SJCRH30 (cell line): ENCODE data around the gene DNAH1. TPM values are rescaled to one million over a fixed set of nuclear protein-coding genes. Genes with fewer than 3 reads are reported as not detected.

Source experiments
- DNase-seq, 2 experiments: peaks; one replicate each; pipeline ENCODE4 v3.0.0-alpha.2; 2015 to 2020
- H3K27ac ChIP-seq: fragments of 250-450 bp; sonication (Bioruptor Pico); 2 replicates; pipeline ENCODE4 v1.5.1; 2020; ENCODE audit warnings: mild to moderate bottlenecking, moderate library complexity
- H3K27me3 ChIP-seq: fragments of 250-450 bp; sonication (Bioruptor Pico); 2 replicates; pipeline ENCODE4 v1.5.1; 2020; ENCODE audit warnings: mild to moderate bottlenecking, moderate library complexity
- H3K36me3 ChIP-seq: fragments of 250-450 bp; sonication (Bioruptor Pico); 2 replicates; pipeline ENCODE4 v1.5.1; 2020; ENCODE audit warnings: mild to moderate bottlenecking, moderate library complexity
- H3K4me1 ChIP-seq: fragments of 250-450 bp; sonication (Bioruptor Pico); 2 replicates; pipeline ENCODE4 v1.5.1; 2020; ENCODE audit warnings: mild to moderate bottlenecking, moderate library complexity
- H3K4me3 ChIP-seq: fragments of 250-450 bp; sonication (Bioruptor Pico); 2 replicates; pipeline ENCODE4 v1.5.1; 2020; ENCODE audit warnings: mild to moderate bottlenecking, moderate library complexity
- H3K9me3 ChIP-seq: fragments of 250-450 bp; sonication (Bioruptor Pico); replicated peaks from 2 replicates; pipeline ENCODE4 v1.5.1; 2020; ENCODE audit warnings: mild to moderate bottlenecking, moderate library complexity
- total RNA-seq: library from RNA; depleted of rRNA; stranded (reverse); fragments of >200 nt; shearing (Covaris generic); gene quantifications from 2 replicates; pipeline ENCODE4 v1.2.3, GENCODE V29; 2014

The DNAH1 gene
- total RNA-seq, 1 experiment from 2014 or later: 0.14 TPM

DNA sequence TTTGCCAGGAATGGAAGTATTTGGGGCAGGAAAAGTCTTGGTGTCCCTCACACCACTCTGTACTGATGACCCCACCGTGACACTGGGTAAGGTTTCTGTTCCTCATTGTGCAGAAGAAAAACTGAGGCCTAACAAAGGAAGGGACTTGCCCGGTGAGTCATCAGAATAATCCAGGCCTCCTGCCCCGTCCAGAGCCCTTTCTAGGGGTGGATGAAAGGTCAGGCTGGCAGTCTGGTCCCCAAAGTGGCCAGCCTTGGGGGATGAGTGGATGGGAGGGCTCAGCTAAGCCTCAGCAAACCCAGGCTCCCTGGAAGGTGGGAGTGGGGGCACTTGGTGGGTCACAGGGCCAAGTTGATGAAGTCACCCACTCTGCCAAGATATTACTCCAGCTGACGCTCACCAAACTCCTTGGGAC is 2.3 kb upstream of the DNAH1 start:
- Histone ChIP-seq H3K4me1 (peaks cover 39% of the 10 kb centered on the region), H3K27ac (0 out of 2 replicates have a peak overlapping the region, but pooled peaks have one; percentile 1), H3K9me3 (no peaks in the 10 kb centered on the region), H3K36me3 (no peaks in the 10 kb centered on the region), H3K4me3 (no peak overlapping the region), H3K27me3 (peaks cover under 1% of the 10 kb centered on the region)
- no peak for DNase-seq

DNA sequence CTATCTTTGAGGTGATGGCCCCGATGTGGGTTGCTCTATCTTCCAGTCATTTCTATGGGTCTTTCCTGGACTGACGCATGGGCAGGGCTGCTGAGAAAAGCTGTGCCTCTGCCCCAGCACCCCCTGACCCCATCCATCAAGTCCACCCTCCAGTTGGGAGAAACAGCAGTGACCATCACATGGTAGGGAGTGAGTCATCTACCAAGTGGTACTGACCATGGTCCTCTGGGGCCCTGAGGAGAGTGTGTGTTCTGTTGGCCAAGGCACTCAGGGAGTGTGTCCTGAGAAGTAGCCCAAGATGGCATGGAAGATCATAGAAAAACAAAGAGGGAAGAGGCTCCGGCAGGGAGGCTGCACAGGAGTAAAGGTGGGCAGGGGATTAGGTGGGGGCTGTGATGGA is 1.6 kb upstream of the DNAH1 start:
- no peak for DNase-seq
- no peak overlapping the region for H3K27ac ChIP-seq
- peaks cover 39% of the 10 kb centered on the region for H3K4me1 ChIP-seq
- no peak overlapping the region for H3K4me3 ChIP-seq
- H3K9me3 ChIP-seq: no peaks in the 10 kb centered on the region
- peaks cover 7% of the 10 kb centered on the region for H3K27me3 ChIP-seq
- H3K36me3 ChIP-seq: no peaks in the 10 kb centered on the region

DNA sequence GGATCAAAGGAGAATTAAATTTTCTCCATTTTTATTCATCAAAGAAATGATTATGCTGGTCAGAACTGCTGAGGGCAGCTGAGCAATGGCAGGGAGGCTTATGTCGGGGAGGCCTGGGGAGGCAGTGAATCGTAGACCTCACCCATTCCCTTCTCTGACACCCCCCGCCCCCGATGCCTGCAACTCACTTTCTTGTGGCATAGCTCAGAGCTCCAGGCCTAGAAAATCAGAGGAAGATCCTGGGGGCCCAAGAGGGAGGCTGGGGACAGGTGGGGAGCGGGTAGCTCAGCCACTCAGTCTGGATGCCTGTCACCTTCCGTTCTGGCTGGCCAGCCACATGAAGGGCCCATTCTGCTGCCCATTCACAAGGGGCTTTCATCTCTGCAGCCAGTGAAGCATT is 1.1 kb upstream of the DNAH1 start:
- Histone ChIP-seq H3K36me3 (no peaks in the 10 kb centered on the region), H3K4me1 (peaks cover 39% of the 10 kb centered on the region), H3K9me3 (no peaks in the 10 kb centered on the region), H3K4me3 (no peak overlapping the region), H3K27me3 (peaks cover 8% of the 10 kb centered on the region), H3K27ac (no peak overlapping the region)
- no peak for DNase-seq

DNA sequence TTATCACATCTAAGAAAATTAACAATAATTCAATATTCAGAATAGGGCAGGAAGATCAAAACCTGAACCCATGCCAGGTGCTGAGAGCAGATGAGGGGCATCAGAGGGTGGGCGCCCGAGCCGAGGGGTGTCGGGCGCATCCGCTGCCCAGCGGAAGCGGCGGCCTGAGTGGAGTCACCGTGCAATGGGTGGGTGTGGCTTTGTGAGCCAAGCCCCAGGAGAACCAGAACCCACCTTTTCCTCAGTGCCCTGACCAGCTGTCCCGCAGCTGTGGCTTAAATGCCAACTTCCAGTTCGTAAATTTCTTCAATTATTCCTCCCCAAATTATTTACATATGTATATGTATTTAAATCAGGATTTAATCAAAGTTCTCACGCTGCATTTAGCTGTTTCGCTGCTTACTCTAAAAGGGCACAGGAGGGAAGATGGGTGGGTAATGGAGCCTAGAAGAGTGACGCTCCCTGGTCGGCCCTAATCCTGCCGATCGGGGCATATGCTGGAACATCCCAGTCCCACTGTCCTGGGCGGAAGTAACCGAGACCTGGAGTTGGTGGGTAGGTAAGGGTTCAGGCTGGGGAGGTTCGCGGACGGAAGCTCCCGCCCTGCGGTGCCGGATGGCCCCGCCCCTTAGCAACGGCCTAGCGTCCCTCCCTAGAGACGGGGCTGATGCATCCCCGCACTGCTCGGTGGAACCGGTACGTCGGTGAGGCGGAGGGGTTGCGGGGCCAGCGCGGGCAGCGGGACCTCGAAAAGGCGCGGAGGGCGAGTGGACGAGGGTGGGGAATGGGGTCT is 1.3 kb downstream of the DNAH1 start:
- H3K27me3 ChIP-seq: peaks cover 11% of the 10 kb centered on the region
- no peaks in the 10 kb centered on the region for H3K36me3 ChIP-seq
- DNase-seq: no peak
- no peak overlapping the region for H3K4me3 ChIP-seq
- no peak overlapping the region for H3K27ac ChIP-seq
- H3K9me3 ChIP-seq: no peaks in the 10 kb centered on the region
- H3K4me1 ChIP-seq: peaks cover 25% of the 10 kb centered on the region

DNA sequence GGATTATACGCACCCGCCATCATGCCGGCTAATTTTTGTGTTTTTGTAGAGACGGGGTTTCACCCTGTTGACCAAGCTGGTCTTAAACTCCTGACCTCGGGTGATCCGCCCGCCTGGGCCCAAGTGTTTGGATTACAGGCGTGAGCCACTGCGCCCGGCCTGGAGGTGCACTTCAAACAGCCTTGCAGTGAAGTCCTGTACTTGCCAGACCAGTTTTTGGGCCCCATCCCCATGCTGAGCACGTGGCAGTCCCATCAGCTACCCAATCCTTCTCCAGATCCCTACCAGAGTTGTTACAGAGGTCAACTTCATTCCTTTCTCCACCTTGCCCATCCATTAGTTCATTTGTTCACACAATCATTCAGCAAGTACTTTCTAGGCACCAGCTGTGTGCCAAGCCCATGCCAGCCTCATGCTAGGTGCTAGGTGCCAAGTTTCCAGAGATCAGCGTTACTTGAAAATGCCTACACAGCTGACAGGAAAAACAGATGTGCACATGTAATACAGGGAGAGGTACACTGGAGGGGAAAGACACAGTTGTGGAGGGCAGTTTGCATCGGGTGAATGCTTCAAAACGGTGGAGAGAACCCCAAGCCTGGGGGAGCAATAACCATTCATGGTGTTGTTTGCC is 2.2 kb downstream of the DNAH1 start:
- Histone ChIP-seq H3K36me3 (no peaks in the 10 kb centered on the region), H3K4me1 (peaks cover 25% of the 10 kb centered on the region), H3K4me3 (no peak overlapping the region), H3K9me3 (no peaks in the 10 kb centered on the region), H3K27me3 (peaks cover 11% of the 10 kb centered on the region), H3K27ac (no peak overlapping the region)
- DNase-seq: no peak

DNA sequence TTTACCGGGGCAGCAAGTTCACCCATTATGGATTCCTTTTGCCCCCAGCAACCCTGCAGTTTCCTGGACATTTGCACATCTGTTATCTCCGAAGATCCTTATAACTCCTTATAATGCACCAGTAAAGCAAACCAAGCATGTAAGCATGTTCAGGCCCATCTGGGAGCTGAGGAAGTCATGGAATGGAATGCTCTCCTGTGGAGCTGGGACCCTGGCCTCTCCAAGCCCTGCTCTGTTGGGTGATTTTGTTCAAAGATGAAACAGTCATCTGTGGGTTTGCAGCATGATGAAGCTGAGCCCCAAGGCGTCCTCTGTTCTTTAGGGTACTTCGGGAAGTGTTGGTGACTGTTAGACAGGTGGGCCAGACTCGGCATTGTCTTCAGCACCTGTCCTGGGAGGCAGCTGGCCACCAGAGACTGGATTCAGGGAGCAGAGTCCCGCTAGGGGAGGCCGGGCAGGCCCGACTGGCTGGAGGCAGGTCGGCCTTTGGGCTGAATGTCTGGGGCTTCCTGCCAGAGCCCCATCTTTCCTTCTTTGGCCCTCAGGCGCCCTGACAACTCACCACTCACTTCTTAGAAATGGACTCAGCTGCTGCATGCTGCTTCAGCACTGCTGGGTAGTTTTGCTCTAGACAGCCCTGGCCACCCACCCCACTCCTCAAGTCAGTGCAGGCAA is 3.9 kb downstream of the DNAH1 start:
- no peaks in the 10 kb centered on the region for H3K9me3 ChIP-seq
- H3K27ac ChIP-seq: no peak overlapping the region
- DNase-seq: no peak
- no peaks in the 10 kb centered on the region for H3K36me3 ChIP-seq
- peaks cover 9% of the 10 kb centered on the region for H3K4me1 ChIP-seq
- no peak overlapping the region for H3K4me3 ChIP-seq
- peaks cover 11% of the 10 kb centered on the region for H3K27me3 ChIP-seq

DNA sequence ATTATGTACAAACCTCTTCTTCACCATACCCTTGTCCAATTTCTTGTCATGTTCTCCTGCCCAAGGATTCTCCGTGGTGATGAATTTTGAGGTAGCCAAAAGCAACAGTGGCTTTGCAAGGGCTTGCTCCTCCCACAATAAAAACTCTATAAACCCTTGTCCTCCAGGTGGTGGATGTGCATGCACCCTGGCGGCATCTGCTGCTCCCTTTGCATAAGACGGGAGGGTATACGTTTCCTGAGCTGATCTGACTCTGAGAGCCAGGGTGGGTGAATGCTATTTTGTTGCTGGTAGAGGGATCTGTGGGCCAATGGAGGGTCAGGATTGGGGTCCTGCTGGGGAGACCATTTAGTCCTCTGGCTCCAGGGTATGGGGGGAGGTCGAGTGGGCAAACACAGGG is 5.4 kb downstream of the DNAH1 start:
- Histone ChIP-seq H3K4me3 (no peak overlapping the region), H3K4me1 (no peaks in the 10 kb centered on the region), H3K9me3 (no peaks in the 10 kb centered on the region), H3K27me3 (peaks cover 11% of the 10 kb centered on the region), H3K27ac (no peak overlapping the region), H3K36me3 (no peaks in the 10 kb centered on the region)
- no peak for DNase-seq

DNA sequence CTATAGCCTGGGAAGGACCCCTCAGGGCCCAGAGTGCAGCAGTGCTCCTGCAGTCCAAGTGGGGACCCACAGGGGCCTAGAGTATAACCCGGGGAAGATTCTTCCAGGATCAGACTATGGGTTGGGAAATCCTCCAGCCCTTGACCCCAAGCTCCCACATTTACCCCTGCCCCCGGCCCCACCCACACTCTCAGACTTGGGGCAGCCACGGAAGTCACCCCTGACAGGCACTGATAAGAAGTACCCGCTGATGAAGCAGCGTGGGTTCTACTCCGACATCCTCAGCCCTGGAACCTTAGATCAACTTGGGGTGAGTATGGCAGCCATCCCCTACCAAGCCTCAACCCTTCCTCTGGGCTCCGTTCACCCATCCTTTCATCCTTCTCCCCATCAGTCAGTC is 6.3 kb downstream of the DNAH1 start:
- Histone ChIP-seq H3K36me3 (no peaks in the 10 kb centered on the region), H3K4me1 (no peaks in the 10 kb centered on the region), H3K4me3 (no peak overlapping the region), H3K9me3 (no peaks in the 10 kb centered on the region), H3K27ac (no peak overlapping the region), H3K27me3 (peaks cover 15% of the 10 kb centered on the region)
- no peak for DNase-seq

DNA sequence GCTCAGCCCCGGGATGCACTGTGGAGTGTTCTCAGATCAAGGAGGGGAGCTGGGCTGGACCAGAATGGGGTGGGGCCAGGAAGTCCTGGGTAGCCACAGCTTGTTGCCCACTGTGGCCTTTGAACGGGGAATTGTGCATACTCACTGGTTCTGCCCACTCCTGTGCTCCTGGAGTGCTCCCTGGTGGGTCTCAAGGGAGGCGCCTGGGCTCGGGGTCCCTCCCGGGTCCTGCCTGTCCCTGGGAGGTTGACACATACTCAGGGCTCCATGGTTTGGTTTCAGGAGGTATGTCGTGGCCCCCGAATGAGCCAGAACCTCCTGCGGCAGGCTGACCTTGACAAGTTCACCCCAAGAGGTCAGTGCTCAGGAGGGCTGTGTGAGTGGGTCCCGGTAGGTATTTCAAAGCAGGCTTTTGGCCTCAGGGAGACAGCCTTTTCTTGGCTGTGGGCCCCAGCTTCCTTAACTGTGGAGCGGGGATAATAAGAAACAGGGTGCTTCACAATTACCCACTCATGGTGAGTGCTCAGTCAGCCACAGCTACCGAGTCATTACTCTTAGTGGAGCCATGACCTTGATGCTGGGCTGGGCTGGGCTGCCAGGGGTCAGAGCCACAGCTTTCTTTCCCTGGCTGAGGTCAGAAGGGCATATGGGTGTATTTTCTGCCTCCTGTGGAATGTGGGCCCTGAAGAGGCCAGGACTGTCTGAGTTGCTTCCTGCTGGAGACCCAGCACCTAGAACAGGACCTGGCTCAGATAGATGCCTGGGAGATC is 7.6 kb downstream of the DNAH1 start:
- H3K36me3 ChIP-seq: no peaks in the 10 kb centered on the region
- H3K4me3 ChIP-seq: no peak overlapping the region
- H3K27me3 ChIP-seq: peaks cover 16% of the 10 kb centered on the region
- no peak for DNase-seq
- H3K9me3 ChIP-seq: no peaks in the 10 kb centered on the region
- no peak overlapping the region for H3K27ac ChIP-seq
- no peaks in the 10 kb centered on the region for H3K4me1 ChIP-seq

DNA sequence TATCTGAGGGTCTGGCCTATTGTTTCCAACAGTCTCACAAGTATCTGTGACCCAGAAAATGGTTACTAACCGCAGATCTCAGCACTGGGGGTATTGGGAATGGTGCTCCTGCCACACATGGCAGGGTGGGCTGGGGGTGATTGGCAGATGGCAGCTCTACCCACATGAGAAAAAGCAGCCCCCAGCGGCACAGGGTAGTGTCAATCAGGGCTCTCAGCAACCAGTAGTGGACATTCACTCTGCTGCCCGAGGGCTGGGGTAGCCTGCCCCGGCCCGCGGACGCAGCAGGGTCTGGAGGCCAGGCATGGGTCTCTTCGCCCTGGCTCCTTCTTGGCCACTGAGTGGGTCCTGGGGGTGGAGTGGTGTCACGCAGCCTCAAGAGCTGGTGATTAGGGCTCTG is 8.6 kb downstream of the DNAH1 start:
- H3K9me3 ChIP-seq: no peaks in the 10 kb centered on the region
- no peaks in the 10 kb centered on the region for H3K36me3 ChIP-seq
- peaks cover 9% of the 10 kb centered on the region; the same call in 1 of the 2 replicates for H3K27me3 ChIP-seq
- no peaks in the 10 kb centered on the region for H3K4me1 ChIP-seq
- H3K27ac ChIP-seq: no peak overlapping the region
- DNase-seq: no peak
- no peak overlapping the region for H3K4me3 ChIP-seq

DNA sequence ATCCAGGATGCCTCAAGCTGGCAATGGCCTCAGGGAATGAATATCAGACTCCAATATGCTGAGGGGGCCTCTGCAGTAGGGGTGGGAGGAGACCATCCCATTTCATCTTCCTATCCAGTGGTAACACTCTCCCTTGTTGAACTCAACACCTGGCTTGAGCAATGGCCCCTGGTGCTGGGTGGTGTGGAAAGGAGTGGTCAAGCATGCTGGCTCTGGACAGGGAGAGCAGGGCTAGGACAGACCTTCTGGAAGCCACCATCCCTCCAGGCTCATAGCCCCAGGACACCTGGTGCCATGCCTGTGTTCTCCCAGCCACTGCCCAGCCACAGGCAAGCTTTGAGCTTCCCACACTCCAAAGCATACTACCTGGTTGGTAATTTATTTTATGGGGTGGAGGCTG is 9.6 kb downstream of the DNAH1 start:
- H3K27me3 ChIP-seq: 0 out of 2 replicates have a peak, but pooled peaks cover 6% of the 10 kb centered on the region
- H3K9me3 ChIP-seq: no peaks in the 10 kb centered on the region
- no peaks in the 10 kb centered on the region for H3K4me1 ChIP-seq
- H3K36me3 ChIP-seq: no peaks in the 10 kb centered on the region
- H3K4me3 ChIP-seq: no peak overlapping the region
- H3K27ac ChIP-seq: no peak overlapping the region
- DNase-seq: no peak

DNA sequence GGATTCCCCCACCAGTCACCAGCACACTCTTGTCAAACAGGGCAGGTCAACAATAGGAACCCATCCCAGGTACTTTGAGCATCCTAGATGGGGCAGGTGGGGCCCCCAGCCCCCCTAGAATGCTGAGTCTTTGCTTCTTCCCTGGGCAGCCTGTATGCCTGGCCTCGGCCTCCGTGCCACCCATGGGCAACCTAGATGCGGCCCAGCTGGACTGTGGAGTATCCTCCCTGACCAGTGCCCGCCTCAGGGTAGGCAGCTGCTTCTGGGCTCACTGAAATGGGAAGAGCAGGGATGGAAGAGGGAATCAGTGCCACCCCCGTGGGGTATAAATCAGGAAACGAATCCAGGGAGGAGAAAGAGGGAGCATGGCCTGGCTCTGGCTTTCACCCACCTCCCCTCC is 10.9 kb downstream of the DNAH1 start:
- Histone ChIP-seq H3K27me3 (0 out of 2 replicates have a peak, but pooled peaks cover 6% of the 10 kb centered on the region), H3K4me3 (no peak overlapping the region), H3K36me3 (no peaks in the 10 kb centered on the region), H3K27ac (no peak overlapping the region), H3K9me3 (no peaks in the 10 kb centered on the region), H3K4me1 (no peaks in the 10 kb centered on the region)
- no peak for DNase-seq

DNA sequence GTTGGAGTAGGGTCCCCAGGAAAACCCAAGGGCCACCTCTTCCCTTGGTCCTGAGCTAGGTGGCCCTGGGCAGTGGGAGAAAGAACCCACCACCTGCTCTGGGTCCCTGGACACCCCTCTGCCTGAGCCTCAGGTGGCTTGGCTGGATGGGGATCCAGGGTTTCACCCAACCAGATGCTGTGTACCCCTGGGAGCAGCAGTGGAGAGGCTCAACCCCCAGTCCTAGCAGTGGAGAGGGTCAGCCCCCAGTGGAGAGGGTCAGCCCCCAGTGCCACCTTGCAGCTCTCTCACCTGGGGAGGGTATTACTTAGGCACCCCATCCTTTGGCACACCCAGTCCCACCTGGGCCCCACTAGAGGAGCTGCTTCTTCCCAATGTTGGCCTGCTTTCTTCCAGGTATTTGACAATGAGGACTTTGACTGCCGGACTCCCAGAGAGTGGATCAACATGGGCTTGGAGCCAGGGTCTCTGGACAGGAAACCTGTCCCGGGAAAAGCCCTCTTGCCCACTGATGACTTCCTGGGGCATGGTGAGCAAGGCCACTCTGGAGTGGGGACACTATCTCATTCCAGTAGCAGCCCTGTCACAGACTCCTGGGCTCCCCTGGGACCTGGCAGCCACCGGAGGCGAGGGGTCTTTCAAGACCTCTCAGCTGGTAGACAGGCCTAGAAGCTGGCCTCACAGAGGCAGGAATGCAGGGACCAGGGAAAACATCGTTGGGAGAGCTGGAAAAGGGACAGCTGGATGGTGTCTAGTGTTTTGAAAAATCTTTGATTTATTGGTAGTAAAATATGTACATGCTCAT is 11.6 kb downstream of the DNAH1 start:
- no peaks in the 10 kb centered on the region for H3K36me3 ChIP-seq
- H3K9me3 ChIP-seq: no peaks in the 10 kb centered on the region
- DNase-seq: no peak
- no peaks in the 10 kb centered on the region for H3K4me1 ChIP-seq
- H3K27me3 ChIP-seq: 0 out of 2 replicates have a peak, but pooled peaks cover 6% of the 10 kb centered on the region
- H3K27ac ChIP-seq: no peak overlapping the region
- H3K4me3 ChIP-seq: no peak overlapping the region

DNA sequence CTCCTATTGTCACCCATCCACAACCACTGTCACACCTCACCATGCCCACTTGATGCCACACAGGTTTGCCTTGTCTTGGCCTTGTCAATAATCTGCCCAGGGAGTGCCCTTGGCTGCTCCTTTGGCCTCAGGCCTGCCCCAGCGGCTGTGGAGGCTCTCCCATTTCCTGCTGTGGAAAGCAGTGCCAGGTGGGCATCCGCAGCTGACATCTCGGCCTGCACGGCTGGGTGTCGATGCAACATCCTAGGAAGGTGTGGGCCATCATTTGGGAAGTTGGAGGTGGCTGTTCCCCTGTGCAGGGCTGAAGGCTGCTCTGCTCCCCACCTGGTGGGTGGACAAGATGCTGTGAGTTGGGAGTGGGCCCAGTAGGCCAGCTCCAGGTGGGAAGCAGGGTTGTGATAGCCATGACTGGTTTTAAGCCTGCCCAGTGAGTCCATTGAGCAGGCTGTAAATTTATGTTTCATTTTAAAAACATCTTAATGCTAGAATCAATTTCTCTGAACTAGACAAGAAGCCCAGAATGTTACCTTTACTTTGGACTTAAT is 12.5 kb downstream of the DNAH1 start:
- no peak overlapping the region for H3K4me3 ChIP-seq
- DNase-seq: no peak
- no peaks in the 10 kb centered on the region for H3K9me3 ChIP-seq
- no peaks in the 10 kb centered on the region for H3K4me1 ChIP-seq
- 0 out of 2 replicates have a peak, but pooled peaks cover 6% of the 10 kb centered on the region for H3K27me3 ChIP-seq
- H3K27ac ChIP-seq: no peak overlapping the region
- no peaks in the 10 kb centered on the region for H3K36me3 ChIP-seq
